ELR (cell line): ENCODE results near the gene CCT6A.
"Not testable (repeated sequence)": the region's sequence is repeated elsewhere in the genome, so short reads cannot be mapped to it uniquely, and the experiment has no call there.

ENCODE experiments used
- DNase-seq: peaks from one replicate; pipeline ENCODE4 v3.0.0-alpha.2; 2015; ENCODE audit warnings: low read depth

The CCT6A gene

GRCh38 chr7:56053379-56053778 is 1.8 kb downstream of the CCT6A start:
- no peak for DNase-seq

DNA sequence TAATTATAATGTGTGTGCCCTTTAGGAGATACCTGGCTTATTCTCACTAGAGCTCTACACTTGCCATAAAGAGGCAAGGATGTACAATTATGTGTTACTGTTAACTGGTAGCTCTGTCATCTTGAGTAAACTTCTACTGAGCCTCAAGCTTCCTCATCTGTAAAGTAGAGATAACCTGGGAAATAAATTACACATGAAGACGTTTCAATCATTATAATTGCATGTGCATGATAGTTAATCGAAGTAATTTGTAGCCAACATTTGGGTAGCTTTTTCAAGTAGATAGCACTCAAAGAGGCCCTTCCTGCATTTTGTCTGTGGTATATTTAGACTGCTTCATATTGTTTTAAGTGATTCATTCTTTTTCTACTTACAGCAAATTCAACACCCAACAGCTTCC is 2.4 kb downstream of the CCT6A start:
- no peak for DNase-seq

GRCh38 chr7:56062382-56062781 is 10.8 kb downstream of the CCT6A start:
- peak; percentile 91 for DNase-seq

DNA sequence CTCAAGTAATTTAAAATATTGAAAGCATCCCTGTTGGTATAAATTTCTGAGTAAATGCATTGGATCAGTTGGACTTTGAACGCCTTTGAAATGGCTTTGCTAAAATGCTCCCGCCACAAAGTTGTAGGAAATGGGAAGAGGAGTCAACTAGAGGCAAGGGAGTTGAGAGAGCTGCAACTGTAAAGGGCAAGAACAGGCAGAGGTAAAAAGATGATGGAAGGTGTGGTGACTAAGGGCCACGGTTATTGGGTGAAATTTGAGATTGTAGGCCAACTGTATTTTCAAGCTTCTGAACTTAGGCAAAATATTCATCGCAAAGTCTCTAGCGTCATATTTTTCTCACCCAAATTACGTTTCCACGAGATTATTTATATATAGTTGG is 11.9 kb downstream of the CCT6A start:
- DNase-seq, result no peak

DNA sequence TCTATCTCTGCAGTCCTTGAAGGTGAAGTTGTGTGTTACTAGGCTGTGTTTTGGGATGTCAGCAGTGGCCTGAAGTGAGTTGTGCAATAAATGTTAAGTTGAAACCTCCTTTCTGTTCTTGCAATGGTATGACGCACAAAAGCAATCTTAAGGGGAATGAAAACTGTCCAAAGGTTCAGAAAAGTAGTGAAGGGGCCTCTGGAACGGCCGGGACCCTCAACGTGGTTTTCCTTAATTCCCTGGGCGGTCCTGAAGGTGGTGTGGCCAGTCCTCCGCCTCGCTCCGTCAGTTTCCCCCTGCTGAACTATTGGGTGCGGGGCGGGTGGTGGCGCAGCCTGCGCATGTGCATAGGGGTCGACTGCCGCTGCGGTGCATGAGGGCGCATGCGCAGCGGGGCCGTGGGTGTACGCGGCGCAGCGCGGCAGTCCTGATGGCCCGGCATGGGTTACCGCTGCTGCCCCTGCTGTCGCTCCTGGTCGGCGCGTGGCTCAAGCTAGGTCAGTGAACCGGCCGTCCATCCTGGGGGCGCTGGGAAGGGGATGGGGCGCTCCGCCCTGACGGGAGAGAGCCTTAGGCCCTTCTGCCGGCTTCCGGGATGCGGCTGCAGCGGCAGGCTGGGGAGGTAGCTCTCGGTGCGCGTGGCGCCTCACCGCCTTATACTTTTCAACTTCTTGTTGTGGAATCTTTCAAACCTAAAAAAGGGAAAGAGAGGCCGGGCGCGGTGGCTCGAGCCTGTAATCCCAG is 12.5 kb downstream of the CCT6A start, which contains the start of gene SUMF2:
Gene SUMF2, plus strand, starts transcription at position 405 of the 744 bp plus-strand sequence. Its CDS starts 26 bp downstream, at position 431.
- DNase-seq, result peak; percentile 92

DNA sequence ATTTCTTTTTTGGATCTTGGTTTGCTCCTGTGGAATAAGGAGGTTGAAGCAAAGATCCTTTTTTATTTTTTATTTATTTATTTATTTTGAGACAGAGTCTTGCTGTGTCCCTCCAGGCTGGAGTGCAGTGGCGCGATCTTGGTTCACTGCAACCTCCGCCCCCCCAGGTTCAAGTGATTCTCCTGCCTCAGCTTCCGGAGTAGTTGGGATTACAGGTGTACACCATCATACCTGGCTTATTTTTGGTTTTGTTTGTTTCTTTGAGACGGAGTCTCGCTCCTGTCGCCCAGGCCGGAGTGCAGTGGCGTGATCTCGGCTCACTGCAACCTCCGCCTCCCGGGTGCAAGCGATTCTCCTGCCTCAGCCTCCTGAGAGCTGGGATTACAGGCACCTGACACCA is 14.8 kb downstream of the CCT6A start:
- DNase-seq, result not testable (repeated sequence)

GRCh38 chr7:56074371-56074791 is 22.8 kb downstream of the CCT6A start:
- DNase-seq, result peak; percentile 87

DNA sequence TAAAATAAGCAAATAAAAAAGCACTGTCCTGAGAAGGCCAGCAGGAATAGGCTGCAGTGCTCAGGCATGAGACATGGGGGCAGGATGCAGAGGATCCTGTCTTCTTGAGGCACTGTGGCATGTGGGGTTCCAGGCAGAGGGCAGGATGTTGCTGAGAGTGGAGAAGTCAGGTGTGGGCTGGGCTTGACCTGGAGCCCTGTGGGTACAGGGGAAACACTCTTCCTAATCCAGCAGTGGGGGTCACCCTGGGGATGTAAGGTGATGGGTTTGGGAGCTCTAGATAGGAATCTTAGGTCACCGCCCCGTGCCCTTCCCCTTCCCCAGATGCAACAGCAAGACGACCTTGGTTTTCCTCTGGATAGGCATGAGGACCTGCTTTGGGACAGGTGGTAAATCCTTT is 26.1 kb downstream of the CCT6A start:
- no peak for DNase-seq

- DNase-seq, result no peak
Observed at GRCh38 chr7:56078196-56078595, 26.6 kb downstream of the CCT6A start.

GRCh38 chr7:56079450-56080185 is 28.1 kb downstream of the CCT6A start:
- peak; percentile 39 for DNase-seq

- not testable (repeated sequence) for DNase-seq
Observed at GRCh38 chr7:56080726-56081435, 29.3 kb downstream of the CCT6A start.

DNA sequence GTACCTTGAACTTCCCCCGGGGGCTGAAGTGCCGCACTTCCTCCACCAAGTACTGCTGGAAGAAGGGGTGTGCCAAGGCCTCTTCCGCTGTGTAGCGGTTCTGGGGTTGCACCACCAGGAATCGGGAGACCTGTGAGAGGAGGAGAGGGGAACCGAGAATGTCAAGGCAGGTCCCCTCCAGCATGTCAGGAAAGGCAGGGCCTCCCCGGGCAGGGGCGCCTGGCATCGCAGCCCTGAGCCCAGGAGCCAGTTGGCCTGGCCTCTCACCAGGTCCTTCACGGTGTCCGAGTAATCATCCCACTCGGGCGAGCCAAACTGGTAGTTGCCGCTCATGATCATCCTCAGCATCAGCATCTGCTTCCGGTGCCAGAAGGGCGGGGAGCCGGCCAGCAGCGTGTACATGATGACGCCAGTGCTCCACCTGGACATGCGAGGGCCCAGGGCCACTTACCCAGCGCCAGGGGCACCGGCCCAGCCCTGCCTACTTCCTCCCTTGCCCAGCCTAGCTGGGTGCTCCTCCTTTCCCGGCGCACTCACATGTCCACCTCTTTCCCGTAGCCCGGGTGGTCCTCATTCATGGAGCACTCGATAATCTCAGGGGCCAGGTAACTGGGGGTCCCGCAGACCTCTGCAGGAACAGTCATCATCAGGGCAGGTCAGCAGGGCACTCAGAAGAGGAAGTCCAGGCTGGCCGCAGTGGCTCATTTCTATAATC is 30.2 kb downstream of the CCT6A start:
- DNase-seq, result no peak

GRCh38 chr7:56083150-56083785 is 31.7 kb downstream of the CCT6A start:
- no peak for DNase-seq

GRCh38 chr7:56086761-56087160 is 35.2 kb downstream of the CCT6A start:
- no peak for DNase-seq

- DNase-seq, result no peak
Observed at GRCh38 chr7:56087445-56087844, 35.9 kb downstream of the CCT6A start.

DNA sequence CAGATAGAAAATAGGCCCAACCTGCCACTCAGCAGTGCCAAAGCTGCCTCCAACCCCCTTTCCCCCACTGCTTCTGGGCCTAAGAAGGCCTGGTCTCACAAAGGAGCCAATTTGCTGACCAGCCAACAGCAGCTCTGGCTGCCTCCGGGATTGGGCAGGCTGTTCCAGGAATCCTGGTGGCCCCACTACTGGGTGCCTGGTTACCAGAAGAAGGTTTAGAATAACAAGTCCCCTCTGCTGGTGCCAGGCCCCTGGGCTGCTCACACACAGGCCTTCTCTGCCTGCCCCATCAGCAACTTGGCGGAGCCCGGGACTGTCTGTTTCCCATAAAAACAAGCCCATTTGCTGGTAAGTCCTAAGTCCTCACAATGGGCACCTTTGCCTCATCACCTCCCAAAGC is 40.0 kb downstream of the CCT6A start:
- DNase-seq, result no peak

- not testable (repeated sequence) for DNase-seq
Observed at GRCh38 chr7:56092388-56092787, 40.8 kb downstream of the CCT6A start.

- peak; percentile 72 for DNase-seq
Observed at GRCh38 chr7:56092789-56093531, 41.4 kb downstream of the CCT6A start, which contains the start of gene PHKG1. PHKG1 (minus strand) TSS chr7:56092952; CDS start chr7:56088941, 4,011 bp downstream.

GRCh38 chr7:56097700-56098099 is 46.1 kb downstream of the CCT6A start:
- peak; percentile 74 for DNase-seq

- DNase-seq, result not testable (repeated sequence)
Observed at GRCh38 chr7:56098187-56099008, 46.8 kb downstream of the CCT6A start.
